ENCODE measurements around the gene PATE1. TPM values are rescaled to one million over a fixed set of nuclear protein-coding genes. Genes with fewer than 3 reads are reported as not detected.
"Not testable (repeated sequence)": the region's sequence is repeated elsewhere in the genome, so short reads cannot be mapped to it uniquely, and the experiment has no call there.

PATE1 gene
- total RNA-seq = not detected in 2 replicates

- Mint-ChIP-seq H3K9me3 (no peaks in the 10 kb centered on the region), H3K27me3 (no peaks in the 10 kb centered on the region), H3K4me1 (no peaks in the 10 kb centered on the region), H3K36me3 (ENCODE audit: low read depth) (no peaks in the 10 kb centered on the region), H3K27ac (no peak within 1 kb of the TSS), H3K4me3 (no peak within 1 kb of the TSS)
- intact Hi-C loops (cut with micrococcal nuclease) = no loop called here
- no peak for DNase-seq
- ChIA-PET POLR2A (no interaction called here), CTCF (no interaction called here)
- TF ChIP-seq CTCF (IDR thresholded peaks at IDR 0.05) = no peak
- ATAC-seq (ENCODE audit: low read depth) = no peak
These were observed at the start of gene PATE1 for GRCh38 chr11:125745979-125746378. Gene PATE1, plus strand, starts transcription at chr11:125746279. Its CDS starts 26 bp downstream, at chr11:125746305.

- Mint-ChIP-seq H3K36me3 (ENCODE audit: low read depth) (no peaks in the 10 kb centered on the region), H3K4me1 (no peaks in the 10 kb centered on the region), H3K27me3 (peaks cover 9% of the 10 kb centered on the region), H3K4me3 (no peak overlapping the region), H3K9me3 (no peaks in the 10 kb centered on the region), H3K27ac (no peak overlapping the region)
- intact Hi-C loops (cut with micrococcal nuclease) = no loop called here
- no peak for TF ChIP-seq CTCF (IDR thresholded peaks at IDR 0.05)
- POLR2A ChIA-PET = no interaction called here
- CTCF ChIA-PET = no interaction called here
- no peak for ATAC-seq (ENCODE audit: low read depth)
- no peak for DNase-seq
These were observed 45.0 kb upstream of the PATE1 start for GRCh38 chr11:125701018-125701610.

- Mint-ChIP-seq H3K36me3 (ENCODE audit: low read depth) (no peaks in the 10 kb centered on the region), H3K27me3 (peaks cover 9% of the 10 kb centered on the region), H3K27ac (no peak overlapping the region), H3K4me1 (no peaks in the 10 kb centered on the region), H3K9me3 (no peaks in the 10 kb centered on the region), H3K4me3 (no peak overlapping the region)
- POLR2A ChIA-PET = no interaction called here
- no peak for ATAC-seq (ENCODE audit: low read depth)
- no peak for TF ChIP-seq CTCF (IDR thresholded peaks at IDR 0.05)
- CTCF ChIA-PET = no interaction called here
- intact Hi-C loops (cut with micrococcal nuclease) = no loop called here
- DNase-seq = no peak
These were observed 44.0 kb upstream of the PATE1 start for GRCh38 chr11:125701858-125702621.

GRCh38 chr11:125704686-125705085 is 41.4 kb upstream of the PATE1 start:
- ATAC-seq (ENCODE audit: low read depth); intact Hi-C loops (cut with micrococcal nuclease); DNase-seq; H3K4me3 Mint-ChIP-seq; H3K27me3 Mint-ChIP-seq; H3K36me3 Mint-ChIP-seq (ENCODE audit: low read depth); H3K9me3 Mint-ChIP-seq; CTCF ChIA-PET; H3K27ac Mint-ChIP-seq; H3K4me1 Mint-ChIP-seq; POLR2A ChIA-PET: not testable (repeated sequence)

- no peak for ATAC-seq (ENCODE audit: low read depth)
- H3K4me3 Mint-ChIP-seq = no peak overlapping the region
- intact Hi-C loops (cut with micrococcal nuclease) = loop anchor here (10.0 kb wide), 1 partner anchor 474 kb away; no protein-coding TSS in a partner anchor
These were observed 25.3 kb upstream of the PATE1 start for GRCh38 chr11:125720781-125721180.

More at GRCh38 chr11:125720781-125721180, 25.3 kb upstream of the PATE1 start:
- Mint-ChIP-seq H3K27ac (no peak overlapping the region), H3K27me3 (peaks cover 15% of the 10 kb centered on the region), H3K9me3 (no peaks in the 10 kb centered on the region), H3K36me3 (ENCODE audit: low read depth) (no peaks in the 10 kb centered on the region), H3K4me1 (no peaks in the 10 kb centered on the region)
- POLR2A ChIA-PET = no interaction called here
- no peak for DNase-seq
- CTCF ChIA-PET = no interaction called here
- no peak for TF ChIP-seq CTCF (IDR thresholded peaks at IDR 0.05)

Data from activated B cell treated with CpG ODN at 0.5 μM for 24 hours (primary cell).